Measurements from ENCODE around the gene PTCH1.

DNA sequence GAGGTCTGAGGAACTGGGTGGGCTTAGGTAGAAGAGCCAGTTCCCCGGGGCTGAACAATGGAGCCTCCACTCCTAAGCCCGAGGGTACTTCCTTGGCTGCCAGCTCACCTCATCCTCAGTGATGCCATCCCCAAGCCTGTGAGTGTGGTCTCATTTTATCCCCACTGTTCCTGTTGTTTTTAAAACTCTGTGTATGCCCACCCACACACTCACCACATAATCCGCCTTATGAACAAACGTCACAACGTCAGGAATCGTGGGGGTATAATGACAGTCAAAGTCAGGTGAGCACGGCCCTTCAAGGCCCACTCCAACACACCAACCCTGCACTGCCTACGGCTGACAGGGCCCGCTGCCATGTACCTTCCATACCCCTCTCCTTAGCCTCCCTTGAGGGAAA, 61.1 kb downstream of the PTCH1 start:
- no peak for TF ChIP-seq EZH2 (optimal IDR thresholded peaks at IDR 0.05; ENCODE audit: low read depth, low read length)
- TF ChIP-seq, protein P1, sequence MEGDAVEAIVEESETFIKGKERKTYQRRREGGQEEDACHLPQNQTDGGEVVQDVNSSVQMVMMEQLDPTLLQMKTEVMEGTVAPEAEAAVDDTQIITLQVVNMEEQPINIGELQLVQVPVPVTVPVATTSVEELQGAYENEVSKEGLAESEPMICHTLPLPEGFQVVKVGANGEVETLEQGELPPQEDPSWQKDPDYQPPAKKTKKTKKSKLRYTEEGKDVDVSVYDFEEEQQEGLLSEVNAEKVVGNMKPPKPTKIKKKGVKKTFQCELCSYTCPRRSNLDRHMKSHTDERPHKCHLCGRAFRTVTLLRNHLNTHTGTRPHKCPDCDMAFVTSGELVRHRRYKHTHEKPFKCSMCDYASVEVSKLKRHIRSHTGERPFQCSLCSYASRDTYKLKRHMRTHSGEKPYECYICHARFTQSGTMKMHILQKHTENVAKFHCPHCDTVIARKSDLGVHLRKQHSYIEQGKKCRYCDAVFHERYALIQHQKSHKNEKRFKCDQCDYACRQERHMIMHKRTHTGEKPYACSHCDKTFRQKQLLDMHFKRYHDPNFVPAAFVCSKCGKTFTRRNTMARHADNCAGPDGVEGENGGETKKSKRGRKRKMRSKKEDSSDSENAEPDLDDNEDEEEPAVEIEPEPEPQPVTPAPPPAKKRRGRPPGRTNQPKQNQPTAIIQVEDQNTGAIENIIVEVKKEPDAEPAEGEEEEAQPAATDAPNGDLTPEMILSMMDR (IDR thresholded peaks at IDR 0.05; ENCODE audit: low read length): no peak
